Prostate gland (tissue), 2 donors: Measurements from ENCODE around the gene ADAM22. TPM values are rescaled to one million over a fixed set of nuclear protein-coding genes. Genes with fewer than 3 reads are reported as not detected.

ENCODE experiments used
- DNase-seq: peaks from one replicate; pipeline ENCODE4 v3.0.0-alpha.2; 2019; ENCODE audit warnings: low spot score
- H3K27ac ChIP-seq, 2 donors: fragments of 200-600 bp; sonication (generic); 2 replicates each; pipeline ENCODE4 v1.5.1; 2017 to 2019
- H3K27me3 ChIP-seq: fragments of 200-600 bp; sonication (generic); replicated peaks from 2 replicates; pipeline ENCODE4 v1.5.1; 2019; ENCODE audit not compliant: insufficient read depth
- H3K36me3 ChIP-seq, 2 donors: fragments of 200-600 bp; sonication (generic); 1 replicate in 1 of 2; 2 replicates in 1 of 2; pipeline versions ENCODE4 v1.5.1 to v1.8.1; 2017 to 2019
- H3K4me1 ChIP-seq: fragments of 200-600 bp; sonication (generic); replicated peaks from 2 replicates; pipeline ENCODE4 v1.5.1; 2019
- H3K4me3 ChIP-seq, 2 donors: fragments of 200-600 bp; sonication (generic); 2 replicates each; pipeline ENCODE4 v1.5.1; 2017 to 2019
- H3K9me3 ChIP-seq: fragments of 200-600 bp; sonication (generic); 2 replicates; pipeline ENCODE4 v1.5.1; 2017
- CTCF ChIP-seq, 4 experiments: fragments of 200-600 bp in 2 of 4; fragments of 450-650 bp in 2 of 4; sonication (generic) in 2 of 4; IDR thresholded peaks; 1 replicate in 3 of 4; 2 replicates in 1 of 4; pipeline ENCODE4 v1.5.1; 2016 to 2019; ENCODE audit warnings: antibody characterized with exemption in 4 of 4, mild to moderate bottlenecking in 2 of 4, moderate library complexity in 2 of 4
- POLR2A ChIP-seq: fragments of 450-650 bp; IDR thresholded peaks from one replicate; pipeline ENCODE4 v1.6.1; 2016; ENCODE audit warnings: antibody characterized with exemption, mild to moderate bottlenecking
- POLR2AphosphoS5 ChIP-seq: sonication (generic); formaldehyde crosslinking; IDR thresholded peaks from one replicate; pipeline ENCODE4 v1.6.1; 2017; ENCODE audit warnings: antibody characterized with exemption
- WGBS: methylation state at CpG from one replicate; pipeline ENCODE4 v1.1.5; 2018; 5-methylcytosine and 5-hydroxymethylcytosine counted together
- intact Hi-C: fragments of 100-400 bp; cut with DNase I; formaldehyde crosslinking; loops from one replicate; pipeline ENCODE4 v1.14.2; 2022
- total RNA-seq, 2 donors: library from RNA; depleted of rRNA; stranded (reverse); fragments of >200 nt; gene quantifications; one replicate each; pipeline ENCODE4 v1.1.0, GENCODE V29; 2016

Gene ADAM22
- total RNA-seq, 2 donors from 2014 or later, result 8.4 to 8.5 TPM

DNA sequence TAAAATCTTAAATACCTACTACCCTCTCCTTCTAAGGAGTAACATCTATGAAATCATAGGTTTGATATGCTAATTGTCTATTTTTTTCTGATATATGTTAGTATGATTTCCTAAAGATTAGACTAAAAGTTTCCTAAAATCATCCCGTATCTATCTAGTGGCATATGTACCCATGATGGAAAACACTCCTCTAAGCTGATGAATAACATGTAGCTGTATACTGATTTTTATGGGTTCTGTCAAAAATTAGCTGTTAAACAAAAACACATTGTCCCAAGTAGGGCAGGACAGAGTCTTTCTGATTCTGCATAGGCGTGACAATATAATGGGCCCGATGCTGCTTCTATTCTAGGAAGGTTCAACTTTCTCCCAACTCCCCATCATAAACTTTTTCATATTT lies 79.9 kb downstream of the ADAM22 start:
- H3K4me1 ChIP-seq, result no peaks in the 10 kb centered on the region
- H3K4me3 ChIP-seq, result no peak overlapping the region
- intact Hi-C loops, result no loop called here
- TF ChIP-seq CTCF (IDR thresholded peaks at IDR 0.05), result no peak
- no peak for TF ChIP-seq POLR2A
- no peaks in the 10 kb centered on the region for H3K9me3 ChIP-seq
- no peak for DNase-seq
- H3K36me3 ChIP-seq, result no peaks in the 10 kb centered on the region
- no peak overlapping the region for H3K27ac ChIP-seq
- H3K27me3 ChIP-seq, result no peaks in the 10 kb centered on the region
- 82% methylated on average over 3 of the region's 3 CpGs for WGBS

GRCh38 chr7:88014581-88014980 lies 80.5 kb downstream of the ADAM22 start:
- TF ChIP-seq POLR2A, result no peak
- TF ChIP-seq POLR2AphosphoS5, result no peak
- TF ChIP-seq CTCF (IDR thresholded peaks at IDR 0.05), result no peak
- Histone ChIP-seq H3K4me3 (no peak overlapping the region), H3K27me3 (no peaks in the 10 kb centered on the region), H3K27ac (no peak overlapping the region), H3K9me3 (no peaks in the 10 kb centered on the region), H3K36me3 (no peaks in the 10 kb centered on the region), H3K4me1 (no peaks in the 10 kb centered on the region)
- intact Hi-C loops, result no loop called here
- 83% methylated on average over 2 of the region's 2 CpGs for WGBS
- no peak for DNase-seq

GRCh38 chr7:88015309-88015708 lies 81.3 kb downstream of the ADAM22 start:
- no peaks in the 10 kb centered on the region for H3K4me1 ChIP-seq
- H3K36me3 ChIP-seq, result no peaks in the 10 kb centered on the region
- DNase-seq, result no peak
- H3K27ac ChIP-seq, result no peak overlapping the region
- H3K27me3 ChIP-seq, result no peaks in the 10 kb centered on the region
- intact Hi-C loops, result no loop called here
- no peaks in the 10 kb centered on the region for H3K9me3 ChIP-seq
- no peak for TF ChIP-seq POLR2AphosphoS5
- no peak for TF ChIP-seq POLR2A
- TF ChIP-seq CTCF (IDR thresholded peaks at IDR 0.05), result no peak
- no peak overlapping the region for H3K4me3 ChIP-seq
- 68% methylated on average over 1 of the region's 1 CpG for WGBS

GRCh38 chr7:88018501-88018900 lies 84.5 kb downstream of the ADAM22 start:
- intact Hi-C loops, result no loop called here
- WGBS, result 100% methylated on average over 1 of the region's 1 CpG
- TF ChIP-seq POLR2AphosphoS5 (no peak), CTCF (IDR thresholded peaks at IDR 0.05) (no peak), POLR2A (no peak)
- no peak for DNase-seq
- H3K36me3 ChIP-seq, result no peaks in the 10 kb centered on the region
- no peak overlapping the region for H3K27ac ChIP-seq
- no peaks in the 10 kb centered on the region for H3K4me1 ChIP-seq
- H3K9me3 ChIP-seq, result no peaks in the 10 kb centered on the region
- no peak overlapping the region for H3K4me3 ChIP-seq
- no peaks in the 10 kb centered on the region for H3K27me3 ChIP-seq

GRCh38 chr7:88020953-88021665 lies 87.1 kb downstream of the ADAM22 start:
- WGBS, result 60% methylated on average over 2 of the region's 2 CpGs
- no peak for DNase-seq
- Histone ChIP-seq H3K36me3 (no peaks in the 10 kb centered on the region), H3K4me3 (no peak overlapping the region), H3K4me1 (no peaks in the 10 kb centered on the region), H3K27ac (no peak overlapping the region), H3K27me3 (no peaks in the 10 kb centered on the region), H3K9me3 (no peaks in the 10 kb centered on the region)
- intact Hi-C loops, result no loop called here
- no peak for TF ChIP-seq POLR2AphosphoS5
- no peak for TF ChIP-seq CTCF (IDR thresholded peaks at IDR 0.05)
- no peak for TF ChIP-seq POLR2A
